SK-N-SH (cell line): ENCODE measurements around the gene CCNI2. TPM values are rescaled to one million over a fixed set of nuclear protein-coding genes. Genes with fewer than 3 reads are reported as not detected.

Source experiments
- CTCF ChIA-PET: fragments of 300-600, 350-600 bp; formaldehyde crosslinking; extraction: SDS; loops from one replicate; lab custom pipeline; 2021; lab: Yijun Ruan, JAX
- POLR2A ChIA-PET: fragments of 350-600 bp; sonication (Branson Sonifier 250); formaldehyde crosslinking; extraction: SDS; loops from one replicate; lab custom pipeline; 2020; ENCODE audit warnings: antibody characterized with exemption, inconsistent platforms; lab: Yijun Ruan, JAX
- DNase-seq: peaks from one replicate; pipeline ENCODE4 v3.0.0; 2012
- H2AFZ ChIP-seq: fragments of 200-600 bp; sonication (generic); 2 replicates; pipeline ENCODE4 v1.8.1; 2016; ENCODE audit warnings: antibody characterized with exemption, mild to moderate bottlenecking, low read depth
- H3F3A ChIP-seq: fragments of 200-600 bp; sonication (generic); replicated peaks from 2 replicates; pipeline ENCODE3; 2016; ENCODE audit warnings: antibody characterized with exemption, mild to moderate bottlenecking; ENCODE audit not compliant: insufficient read depth
- H3K27ac ChIP-seq, 2 experiments: fragments of 200-500 bp in 1 of 2; fragments of 200-600 bp in 1 of 2; sonication (Bioruptor generic) in 1 of 2; sonication (generic), shearing (Covaris generic) in 1 of 2; 2 replicates each; pipeline versions ENCODE4 v1.5.1 to v1.6.1; 2014 to 2016; ENCODE audit warnings: low read depth in 2 of 2, inconsistent platforms in 1 of 2, low read length in 1 of 2, mild to moderate bottlenecking in 1 of 2, mixed read lengths in 1 of 2
- H3K27me3 ChIP-seq: fragments of 200-600 bp; sonication (generic), shearing (Covaris generic); 2 replicates; pipeline ENCODE4 v1.6.1; 2016; ENCODE audit warnings: mixed run types; ENCODE audit not compliant: insufficient read depth
- H3K36me3 ChIP-seq, 2 experiments: fragments of 200-500 bp in 1 of 2; fragments of 200-600 bp in 1 of 2; sonication (Bioruptor generic) in 1 of 2; sonication (generic) in 1 of 2; replicated peaks in 1 of 2; 2 replicates each; pipeline versions ENCODE3 to v1.5.1; 2014 to 2016; ENCODE audit warnings: low read length in 1 of 2, mild to moderate bottlenecking in 1 of 2; ENCODE audit not compliant: insufficient read depth in 2 of 2, control insufficient read depth in 1 of 2
- H3K4me1 ChIP-seq, 2 experiments: fragments of 200-500 bp in 1 of 2; fragments of 200-600 bp in 1 of 2; sonication (Bioruptor generic) in 1 of 2; sonication (generic), shearing (Covaris generic) in 1 of 2; 2 replicates each; pipeline versions ENCODE4 v1.5.1 to v1.6.1; 2014 to 2016; ENCODE audit warnings: low read depth in 1 of 2, low read length in 1 of 2, mixed run types in 1 of 2; ENCODE audit not compliant: insufficient read depth in 2 of 2, control insufficient read depth in 1 of 2
- H3K4me2 ChIP-seq: fragments of 200-600 bp; sonication (generic), shearing (Covaris generic); 2 replicates; pipeline ENCODE4 v1.6.1; 2017; ENCODE audit warnings: mixed run types
- H3K4me3 ChIP-seq, 2 experiments: fragments of 200-500 bp in 1 of 2; fragments of 200-600 bp in 1 of 2; sonication (Bioruptor generic) in 1 of 2; sonication (generic), shearing (Covaris generic) in 1 of 2; 2 replicates each; pipeline versions ENCODE4 v1.5.1 to v1.8.1; 2014 to 2016; ENCODE audit warnings: low read depth in 2 of 2, inconsistent platforms in 1 of 2, low read length in 1 of 2, mild to moderate bottlenecking in 1 of 2, mixed read lengths in 1 of 2, moderate library complexity in 1 of 2
- H3K79me2 ChIP-seq: fragments of 200-600 bp; sonication (generic); 2 replicates; pipeline ENCODE4 v1.8.1; 2017; ENCODE audit warnings: mild to moderate bottlenecking; ENCODE audit not compliant: insufficient read depth
- H3K9ac ChIP-seq: fragments of 200-600 bp; sonication (generic); 2 replicates; pipeline ENCODE4 v1.6.1; 2017; ENCODE audit warnings: mixed run types
- H3K9me2 ChIP-seq: fragments of 200-600 bp; sonication (generic); 2 replicates; pipeline ENCODE4 v1.6.1; 2017; ENCODE audit warnings: mixed run types
- H3K9me3 ChIP-seq: fragments of 200-600 bp; sonication (generic); 2 replicates; pipeline ENCODE4 v1.6.1; 2017; ENCODE audit warnings: mixed run types, mild to moderate bottlenecking, moderate library complexity
- H4K20me1 ChIP-seq: fragments of 200-600 bp; sonication (generic); 2 replicates; pipeline ENCODE4 v1.6.1; 2017; ENCODE audit warnings: mild to moderate bottlenecking, mixed run types; ENCODE audit not compliant: insufficient read depth
- EP300 ChIP-seq, 2 experiments: IDR thresholded peaks; 2 replicates each; pipeline versions ENCODE4 v1.4.0 to v1.6.1; 2012; ENCODE audit warnings: borderline replicate concordance in 1 of 2, low read depth in 1 of 2, low read length in 1 of 2
- FOXJ3 ChIP-seq: sonication (generic); formaldehyde crosslinking; IDR thresholded peaks from 2 replicates; pipeline ENCODE4 v1.5.1; 2020; ENCODE audit warnings: mild to moderate bottlenecking, missing genetic modification reagents
- GABPA ChIP-seq: IDR thresholded peaks from 2 replicates; pipeline ENCODE4 v1.4.0; 2012; ENCODE audit warnings: low read depth, mild to moderate bottlenecking
- GATA2 ChIP-seq: sonication (generic); formaldehyde crosslinking; IDR thresholded peaks from 2 replicates; pipeline ENCODE4 v1.5.0; 2020; ENCODE audit warnings: mild to moderate bottlenecking, missing genetic modification reagents
- MEF2A ChIP-seq: IDR thresholded peaks from 2 replicates; pipeline ENCODE4 v1.4.0; 2012; ENCODE audit warnings: low read depth, borderline replicate concordance
- MXI1 ChIP-seq: IDR thresholded peaks from 2 replicates; pipeline ENCODE4 v1.6.1; 2012; ENCODE audit warnings: mild to moderate bottlenecking, low read depth, low read length, improper control_type of control experiment
- NRF1 ChIP-seq: IDR thresholded peaks from 2 replicates; pipeline ENCODE4 v1.6.1; 2012; ENCODE audit warnings: low read depth, mild to moderate bottlenecking, low read length
- RAD21 ChIP-seq: IDR thresholded peaks from 2 replicates; pipeline ENCODE4 v1.6.1; 2012; ENCODE audit warnings: mild to moderate bottlenecking, low read length
- RXRA ChIP-seq: IDR thresholded peaks from 2 replicates; pipeline ENCODE4 v1.4.0; 2012; ENCODE audit warnings: low read depth, mild to moderate bottlenecking, borderline replicate concordance
- TAF1 ChIP-seq: IDR thresholded peaks from 2 replicates; pipeline ENCODE4 v1.6.1; 2012; ENCODE audit warnings: low read depth, mild to moderate bottlenecking, low read length, moderate library complexity, borderline replicate concordance
- TCF12 ChIP-seq: IDR thresholded peaks from 2 replicates; pipeline ENCODE4 v1.4.0; 2012
- TEAD4 ChIP-seq: IDR thresholded peaks from 2 replicates; pipeline ENCODE4 v1.4.0; 2012; ENCODE audit warnings: mild to moderate bottlenecking, borderline replicate concordance; ENCODE audit not compliant: insufficient read depth
- YY1 ChIP-seq: IDR thresholded peaks from 2 replicates; pipeline ENCODE4 v1.4.0; 2012; ENCODE audit warnings: low read depth, mild to moderate bottlenecking
- WGBS: methylation state at CpG from one replicate; pipeline ENCODE4 v1.1.6; 2017; ENCODE audit warnings: low lambda C conversion rate; 5-methylcytosine and 5-hydroxymethylcytosine counted together
- polyA plus RNA-seq, 3 experiments: library from polyadenylated mRNA; depleted of rRNA; stranded (reverse); fragments of >200 nt; gene quantifications; 2 replicates each; pipeline ENCODE4 v1.2.3, GENCODE V29; 2012
- TF ChIP-seq, protein P1 (sequence below): fragments of 150-350 bp; IDR thresholded peaks from 2 replicates; pipeline ENCODE4 v1.6.1; 2016; ENCODE audit warnings: mild to moderate bottlenecking, low read depth, low read length
- TF ChIP-seq, protein P2 (sequence below): fragments of 200-600 bp; sonication (generic); IDR thresholded peaks from 2 replicates; pipeline ENCODE4 v1.6.1; 2017; ENCODE audit warnings: antibody characterized with exemption, mild to moderate bottlenecking, moderate library complexity

Gene CCNI2
- polyA plus RNA-seq, 1 of the 3 experiments (the other 2 are of a cell fraction) = 0.05 TPM

GRCh38 chr5:132725745-132726144 is 21.5 kb upstream of the CCNI2 start:
- H3K9me3 ChIP-seq = no peaks in the 10 kb centered on the region
- H4K20me1 ChIP-seq = no peaks in the 10 kb centered on the region; the same call in 1 of the 2 replicates
- no peak overlapping the region for H3K4me3 ChIP-seq
- peaks cover 4% of the 10 kb centered on the region for H3F3A ChIP-seq
- 96% methylated on average over 2 of the region's 2 CpGs for WGBS
- H3K9ac ChIP-seq = no peak overlapping the region
- no peak for DNase-seq
- no peak overlapping the region for H3K27ac ChIP-seq
- no peak overlapping the region for H3K4me2 ChIP-seq
- CTCF ChIA-PET = interaction anchor here (0.6 to 1.5 kb wide), 4 partner anchors 8 to 1037 kb away, joined by 3 to 4 read pairs (median 4); no protein-coding TSS in a partner anchor
- H3K4me1 ChIP-seq = no peaks in the 10 kb centered on the region
- no peaks in the 10 kb centered on the region for H3K9me2 ChIP-seq
- no peak overlapping the region for H2AFZ ChIP-seq
- TF ChIP-seq TEAD4 = no peak
- TF ChIP-seq NRF1 = no peak
- TF ChIP-seq MEF2A = no peak
- no peak for TF ChIP-seq MXI1
- TF ChIP-seq TCF12 = no peak
- no peak for TF ChIP-seq YY1
- no peak for TF ChIP-seq GABPA
- H3K27me3 ChIP-seq = no peaks in the 10 kb centered on the region
- H3K79me2 ChIP-seq = peaks cover 19% of the 10 kb centered on the region; the same call in 1 of the 2 replicates
- POLR2A ChIA-PET = no interaction called here
- H3K36me3 ChIP-seq = peaks cover 28 to 36% of the 10 kb centered on the region in 2 experiments

- Histone ChIP-seq H3K4me2 (no peak overlapping the region), H3F3A (peaks cover 3% of the 10 kb centered on the region), H3K9ac (no peak overlapping the region), H3K9me3 (no peaks in the 10 kb centered on the region), H2AFZ (no peak overlapping the region), H3K9me2 (no peaks in the 10 kb centered on the region), H3K4me3 (no peak overlapping the region), H3K27me3 (no peaks in the 10 kb centered on the region), H4K20me1 (no peaks in the 10 kb centered on the region; the same call in 1 of the 2 replicates), H3K27ac (no peak overlapping the region), H3K4me1 (no peaks in the 10 kb centered on the region), H3K79me2 (peaks cover 41% of the 10 kb centered on the region), H3K36me3 (peaks cover 27 to 31% of the 10 kb centered on the region in 2 experiments)
- DNase-seq = no peak
- 97% methylated on average over 10 of the region's 10 CpGs for WGBS
- TF ChIP-seq, protein P1, sequence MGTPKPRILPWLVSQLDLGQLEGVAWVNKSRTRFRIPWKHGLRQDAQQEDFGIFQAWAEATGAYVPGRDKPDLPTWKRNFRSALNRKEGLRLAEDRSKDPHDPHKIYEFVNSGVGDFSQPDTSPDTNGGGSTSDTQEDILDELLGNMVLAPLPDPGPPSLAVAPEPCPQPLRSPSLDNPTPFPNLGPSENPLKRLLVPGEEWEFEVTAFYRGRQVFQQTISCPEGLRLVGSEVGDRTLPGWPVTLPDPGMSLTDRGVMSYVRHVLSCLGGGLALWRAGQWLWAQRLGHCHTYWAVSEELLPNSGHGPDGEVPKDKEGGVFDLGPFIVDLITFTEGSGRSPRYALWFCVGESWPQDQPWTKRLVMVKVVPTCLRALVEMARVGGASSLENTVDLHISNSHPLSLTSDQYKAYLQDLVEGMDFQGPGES = no peak
- TF ChIP-seq YY1 (no peak), NRF1 (no peak), FOXJ3 (CRISPR knock-in tag) (no peak), RXRA (no peak), TAF1 (no peak), GATA2 (no peak), EP300 (IDR thresholded peaks at IDR 0.05; ENCODE audit: borderline replicate concordance in 1 of 2, low read depth in 1 of 2, low read length in 1 of 2) (no peak), RAD21 (no peak)
- TF ChIP-seq, protein P2, sequence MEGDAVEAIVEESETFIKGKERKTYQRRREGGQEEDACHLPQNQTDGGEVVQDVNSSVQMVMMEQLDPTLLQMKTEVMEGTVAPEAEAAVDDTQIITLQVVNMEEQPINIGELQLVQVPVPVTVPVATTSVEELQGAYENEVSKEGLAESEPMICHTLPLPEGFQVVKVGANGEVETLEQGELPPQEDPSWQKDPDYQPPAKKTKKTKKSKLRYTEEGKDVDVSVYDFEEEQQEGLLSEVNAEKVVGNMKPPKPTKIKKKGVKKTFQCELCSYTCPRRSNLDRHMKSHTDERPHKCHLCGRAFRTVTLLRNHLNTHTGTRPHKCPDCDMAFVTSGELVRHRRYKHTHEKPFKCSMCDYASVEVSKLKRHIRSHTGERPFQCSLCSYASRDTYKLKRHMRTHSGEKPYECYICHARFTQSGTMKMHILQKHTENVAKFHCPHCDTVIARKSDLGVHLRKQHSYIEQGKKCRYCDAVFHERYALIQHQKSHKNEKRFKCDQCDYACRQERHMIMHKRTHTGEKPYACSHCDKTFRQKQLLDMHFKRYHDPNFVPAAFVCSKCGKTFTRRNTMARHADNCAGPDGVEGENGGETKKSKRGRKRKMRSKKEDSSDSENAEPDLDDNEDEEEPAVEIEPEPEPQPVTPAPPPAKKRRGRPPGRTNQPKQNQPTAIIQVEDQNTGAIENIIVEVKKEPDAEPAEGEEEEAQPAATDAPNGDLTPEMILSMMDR = no peak
- ChIA-PET POLR2A (no interaction called here), CTCF (no interaction called here)
These were observed 17.3 kb upstream of the CCNI2 start for GRCh38 chr5:132729896-132730295.
